HEK293T (cell line): ENCODE measurements around the gene TCP11X1.
"Not testable (repeated sequence)": the region's sequence is repeated elsewhere in the genome, so short reads cannot be mapped to it uniquely, and the experiment has no call there.

Source experiments
- ARNT ChIP-seq: fragments of 450-650 bp; IDR thresholded peaks from 2 replicates; pipeline ENCODE4 v1.6.1; 2017; ENCODE audit warnings: mild to moderate bottlenecking
- BHLHE40 ChIP-seq: fragments of 450-650 bp; IDR thresholded peaks from 2 replicates; pipeline ENCODE4 v1.6.1; 2016; ENCODE audit warnings: mild to moderate bottlenecking, moderate library complexity, borderline replicate concordance
- CTBP1 ChIP-seq: fragments of 450-650 bp; IDR thresholded peaks from 2 replicates; pipeline ENCODE4 v1.6.1; 2016; ENCODE audit warnings: borderline replicate concordance
- ELF4 ChIP-seq: fragments of 450-650 bp; IDR thresholded peaks from 2 replicates; pipeline ENCODE4 v1.6.1; 2017; ENCODE audit warnings: antibody characterized with exemption
- FOXA1 ChIP-seq: fragments of 450-650 bp; IDR thresholded peaks from 2 replicates; pipeline ENCODE4 v1.6.1; 2016; ENCODE audit warnings: mild to moderate bottlenecking
- FOXK2 ChIP-seq: fragments of 450-650 bp; IDR thresholded peaks from 2 replicates; pipeline ENCODE4 v1.6.1; 2016; ENCODE audit warnings: mild to moderate bottlenecking
- FOXM1 ChIP-seq: fragments of 450-650 bp; IDR thresholded peaks from 2 replicates; pipeline ENCODE4 v1.6.1; 2017; ENCODE audit warnings: mild to moderate bottlenecking, borderline replicate concordance
- HDGF ChIP-seq: fragments of 450-650 bp; IDR thresholded peaks from 2 replicates; pipeline ENCODE4 v1.6.1; 2017; ENCODE audit warnings: antibody characterized with exemption, borderline replicate concordance
- L3MBTL2 ChIP-seq: fragments of 450-650 bp; conservative IDR thresholded peaks from 2 replicates; pipeline ENCODE4 v1.6.1; 2016; ENCODE audit warnings: mild to moderate bottlenecking
- PKNOX1 ChIP-seq: fragments of 450-650 bp; IDR thresholded peaks from 2 replicates; pipeline ENCODE4 v1.6.1; 2016
- SP1 ChIP-seq: fragments of 450-650 bp; IDR thresholded peaks from 2 replicates; pipeline ENCODE4 v1.6.1; 2017
- TARDBP ChIP-seq: fragments of 450-650 bp; IDR thresholded peaks from 2 replicates; pipeline ENCODE4 v1.6.1; 2016
- ZNF384 ChIP-seq: fragments of 450-650 bp; IDR thresholded peaks from 2 replicates; pipeline ENCODE4 v1.6.1; 2016

DNA sequence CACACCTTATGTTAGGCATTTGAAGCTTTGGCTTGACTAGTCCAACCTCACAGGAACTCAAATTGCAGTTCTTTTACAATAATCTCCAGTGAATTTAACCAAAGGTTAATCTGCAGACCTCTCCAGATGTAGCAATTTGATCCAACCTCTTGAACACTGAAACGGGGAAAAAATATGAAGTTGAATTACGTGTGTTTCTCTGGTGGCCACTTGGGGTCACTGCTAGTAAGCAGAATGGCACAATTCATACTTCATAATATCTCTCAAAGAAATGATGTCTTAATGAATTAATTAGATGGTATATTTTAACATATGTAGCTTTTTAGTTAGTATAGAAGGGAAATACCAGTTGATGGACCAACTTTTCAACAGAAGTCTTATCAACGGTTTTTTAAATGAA is 1.4 kb downstream of the TCP11X1 start:
- not testable (repeated sequence) for TF ChIP-seq PKNOX1, FOXA1, ARNT, FOXM1, FOXK2, HDGF, ZNF384, ELF4, CTBP1, SP1, TARDBP, BHLHE40, L3MBTL2
